CD1c-positive myeloid dendritic cell (primary cell): Measurements from ENCODE around the gene BICDL2.

Experiments used
- DNase-seq: peaks from one replicate; pipeline ENCODE4 v3.0.0-alpha.2; 2016; ENCODE audit errors: extremely low spot score

The BICDL2 gene

GRCh38 chr16:3025032-3026002 is 11.4 kb downstream of the BICDL2 start:
- no peak for DNase-seq

GRCh38 chr16:3023669-3024478 is 12.9 kb downstream of the BICDL2 start, which contains the start of the genes HCFC1R1 and THOC6:
Gene HCFC1R1 (minus strand): TSS chr16:3023942. CDS start chr16:3023941, 1 bp downstream.
Gene THOC6 (plus strand): TSS chr16:3024035. CDS start chr16:3024327, 292 bp downstream.
- peak; percentile 98 for DNase-seq

GRCh38 chr16:3023415-3023668 is 13.4 kb downstream of the BICDL2 start:
- DNase-seq = no peak

GRCh38 chr16:3022684-3023414 is 13.9 kb downstream of the BICDL2 start:
- DNase-seq = peak; percentile 43

- DNase-seq = peak; percentile 92
These were observed 14.5 kb downstream of the BICDL2 start for GRCh38 chr16:3022208-3022683.

GRCh38 chr16:3021449-3022207 is 15.1 kb downstream of the BICDL2 start:
- peak; percentile 80 for DNase-seq

GRCh38 chr16:3020604-3021448 is 15.9 kb downstream of the BICDL2 start:
- peak; percentile 55 for DNase-seq

GRCh38 chr16:3020247-3020603 is 16.5 kb downstream of the BICDL2 start, which contains the start of gene TNFRSF12A:
Gene TNFRSF12A (plus strand): TSS chr16:3020368. CDS start chr16:3020398, 30 bp downstream.
- DNase-seq = peak; percentile 93

GRCh38 chr16:3019594-3020246 is 17.0 kb downstream of the BICDL2 start:
- DNase-seq = no peak

- peak; percentile 24 for DNase-seq
These were observed 18.8 kb downstream of the BICDL2 start, which contains the start of gene CLDN6 for GRCh38 chr16:3017794-3018506. Gene CLDN6 (minus strand): TSS chr16:3018183. CDS start chr16:3016021, 2,162 bp downstream.

- no peak for DNase-seq
These were observed 19.4 kb downstream of the BICDL2 start for GRCh38 chr16:3017344-3017743.

GRCh38 chr16:3015865-3016521 is 20.8 kb downstream of the BICDL2 start:
- DNase-seq = no peak

- no peak for DNase-seq
These were observed 21.8 kb downstream of the BICDL2 start for GRCh38 chr16:3014971-3015370.

GRCh38 chr16:3013998-3014690 is 22.6 kb downstream of the BICDL2 start:
- no peak for DNase-seq

- no peak for DNase-seq
These were observed 23.2 kb downstream of the BICDL2 start for GRCh38 chr16:3013491-3013951.

- no peak for DNase-seq
These were observed 23.8 kb downstream of the BICDL2 start, which contains the start of gene CLDN9 for GRCh38 chr16:3012828-3013420. Gene CLDN9 (plus strand): TSS chr16:3012923. CDS start chr16:3013363, 440 bp downstream.

- DNase-seq = no peak
These were observed 24.5 kb downstream of the BICDL2 start for GRCh38 chr16:3012246-3012645.
